HG02759 (cell line): ENCODE data around the gene MIGA1.
"Not testable (repeated sequence)": the region's sequence is repeated elsewhere in the genome, so short reads cannot be mapped to it uniquely, and the experiment has no call there.

ENCODE experiments used
- ATAC-seq: cut with Tn5 transposase; IDR thresholded peaks from one replicate; pipeline ENCODE4 v1.9.1; 2021; ENCODE audit warnings: mild to moderate bottlenecking, moderate library complexity; ENCODE audit not compliant: unreplicated experiment

MIGA1 gene

DNA sequence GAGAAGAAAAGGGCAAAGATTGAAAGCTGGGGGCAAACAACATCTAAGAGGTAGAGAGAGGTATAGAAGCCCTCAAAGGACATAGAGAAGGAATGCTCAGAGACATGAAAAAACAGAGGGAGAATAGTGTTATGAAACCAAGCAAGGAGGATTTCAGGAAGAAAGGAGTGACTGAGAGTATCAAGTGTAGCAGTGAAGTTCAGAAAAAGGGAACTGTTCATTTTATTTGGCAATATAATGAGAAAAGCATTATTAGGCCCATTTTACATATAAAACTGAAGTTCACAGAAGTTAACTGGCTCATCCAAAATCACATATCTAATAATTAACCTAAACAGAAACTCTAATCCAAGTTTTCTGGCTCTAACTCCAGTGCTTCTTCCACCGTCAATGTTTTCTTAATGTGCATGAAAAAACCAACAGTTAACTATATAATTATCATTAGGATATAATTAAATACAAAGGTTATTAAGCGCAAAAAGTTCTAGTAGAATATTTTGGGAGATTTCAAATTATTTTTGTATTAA is 126.6 kb downstream of the MIGA1 start:
- ATAC-seq = no peak

GRCh38 chr1:77906624-77907023 is 127.2 kb downstream of the MIGA1 start:
- ATAC-seq = no peak

GRCh38 chr1:77910116-77910515 is 130.7 kb downstream of the MIGA1 start:
- no peak for ATAC-seq

GRCh38 chr1:77918918-77919317 is 139.5 kb downstream of the MIGA1 start:
- ATAC-seq = not testable (repeated sequence)

DNA sequence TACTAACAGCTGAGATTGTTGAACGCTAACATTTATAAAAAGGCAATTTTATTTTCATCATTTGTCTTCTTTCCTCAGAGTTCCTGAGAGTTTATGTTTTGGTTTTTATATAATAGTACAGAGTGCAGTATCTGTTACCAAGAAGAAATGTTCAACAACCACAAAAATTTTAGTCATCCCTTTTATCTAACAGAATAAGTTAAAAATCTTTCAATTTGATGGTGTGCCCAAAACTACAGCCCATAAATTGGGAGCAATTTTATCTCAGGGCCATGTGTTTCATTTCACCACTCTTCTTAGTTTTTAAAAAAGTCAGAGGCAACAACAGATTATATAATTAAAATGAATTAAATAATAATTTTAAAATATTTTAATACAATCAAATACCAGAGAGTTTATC is 146.1 kb downstream of the MIGA1 start:
- ATAC-seq = no peak

DNA sequence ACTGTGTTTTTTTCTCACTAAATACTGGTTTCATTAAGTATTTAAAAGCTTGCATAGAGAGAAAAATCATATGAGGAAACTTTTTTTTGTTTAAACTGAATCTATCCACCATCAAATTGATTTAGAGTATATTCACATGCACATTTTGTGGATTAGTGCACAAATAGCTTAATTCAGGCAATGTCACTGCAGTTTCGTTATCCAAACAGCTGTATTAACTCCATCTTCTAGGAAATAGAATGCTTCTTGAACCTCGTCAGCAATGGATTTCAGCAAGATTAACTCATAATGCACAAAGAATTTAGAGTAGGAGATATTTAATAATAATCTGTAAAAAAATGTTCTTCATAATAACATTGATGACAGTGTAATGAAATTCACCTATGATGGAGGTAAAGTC is 146.5 kb downstream of the MIGA1 start:
- no peak for ATAC-seq

DNA sequence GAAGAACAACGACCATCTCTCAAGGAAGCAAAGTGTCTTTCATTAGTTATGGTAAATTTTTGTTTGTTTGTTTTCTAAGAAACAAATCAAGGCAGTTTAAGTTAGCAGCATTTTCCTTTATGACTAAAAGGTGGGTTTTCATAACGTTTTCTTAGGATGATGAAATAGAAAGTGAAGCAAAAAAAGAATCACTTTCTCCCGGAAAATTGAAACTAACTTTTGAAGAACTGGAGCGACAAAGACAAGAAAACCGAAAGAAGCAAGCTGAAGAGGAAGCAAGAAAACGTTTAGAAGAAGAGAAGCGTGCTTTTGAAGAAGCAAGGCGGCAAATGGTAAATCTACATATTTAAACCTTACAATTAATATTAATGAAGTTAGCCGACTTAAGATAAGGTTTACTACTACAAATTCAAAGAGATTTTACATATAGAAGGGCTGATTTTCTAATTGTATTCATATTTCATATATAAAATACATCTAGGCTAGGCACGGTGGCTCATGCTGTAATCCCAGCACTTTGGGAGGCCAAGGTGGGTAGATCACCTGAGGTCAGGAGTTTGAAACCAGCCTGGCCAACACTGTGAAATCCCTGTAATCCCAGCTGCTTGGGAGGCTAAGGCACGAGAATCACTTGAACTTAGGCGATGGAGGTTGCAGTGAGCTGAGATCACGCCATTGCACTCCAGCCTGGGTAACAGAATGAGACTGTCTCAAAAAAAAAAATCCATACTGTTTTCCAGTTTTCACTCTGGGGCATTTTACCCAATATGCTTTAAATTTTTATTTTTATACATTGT is 147.3 kb downstream of the MIGA1 start:
- no peak for ATAC-seq

GRCh38 chr1:77927414-77927813 is 148.0 kb downstream of the MIGA1 start:
- ATAC-seq = no peak
